ENCODE data around the gene PSMC4. TPM values are rescaled to one million over a fixed set of nuclear protein-coding genes. Genes with fewer than 3 reads are reported as not detected.

The PSMC4 gene
- total and polyA plus RNA-seq, 12 donors, result 64.1 to 111 (median 80.4) TPM

- peak overlapping the region; percentile 69 to 87 (median 80) for H3K4me3 ChIP-seq
- intact Hi-C loops (cut with DNase I), result loop anchor here in 8 of 10 donors (1.0 to 10.0 kb wide), 8 partner anchors 27 to 185 kb away; partner anchors contain the start of genes ZNF546 (in 3 of the 8) and FBL (in 2 of the 8)
- no peak for ATAC-seq
- DNase-seq, result no peak
- H3K4me1 ChIP-seq, result peaks cover 8 to 33% (median 16%) of the 10 kb centered on the region in 9 donors
- H3K27ac ChIP-seq, result peak overlapping the region; percentile 70 to 96 (median 92)
- WGBS, 2 donors, result 75 to 76% methylated on average over 13 of the region's 13 CpGs
- peaks cover 0 to 29% (median 22%) of the 10 kb centered on the region in 9 donors for H3K36me3 ChIP-seq
- H3K27me3 ChIP-seq, result peaks cover 0 to 21% (median 0%) of the 10 kb centered on the region in 7 donors
- H3K9me3 ChIP-seq, result no peaks in the 10 kb centered on the region
- TF ChIP-seq, protein P1, sequence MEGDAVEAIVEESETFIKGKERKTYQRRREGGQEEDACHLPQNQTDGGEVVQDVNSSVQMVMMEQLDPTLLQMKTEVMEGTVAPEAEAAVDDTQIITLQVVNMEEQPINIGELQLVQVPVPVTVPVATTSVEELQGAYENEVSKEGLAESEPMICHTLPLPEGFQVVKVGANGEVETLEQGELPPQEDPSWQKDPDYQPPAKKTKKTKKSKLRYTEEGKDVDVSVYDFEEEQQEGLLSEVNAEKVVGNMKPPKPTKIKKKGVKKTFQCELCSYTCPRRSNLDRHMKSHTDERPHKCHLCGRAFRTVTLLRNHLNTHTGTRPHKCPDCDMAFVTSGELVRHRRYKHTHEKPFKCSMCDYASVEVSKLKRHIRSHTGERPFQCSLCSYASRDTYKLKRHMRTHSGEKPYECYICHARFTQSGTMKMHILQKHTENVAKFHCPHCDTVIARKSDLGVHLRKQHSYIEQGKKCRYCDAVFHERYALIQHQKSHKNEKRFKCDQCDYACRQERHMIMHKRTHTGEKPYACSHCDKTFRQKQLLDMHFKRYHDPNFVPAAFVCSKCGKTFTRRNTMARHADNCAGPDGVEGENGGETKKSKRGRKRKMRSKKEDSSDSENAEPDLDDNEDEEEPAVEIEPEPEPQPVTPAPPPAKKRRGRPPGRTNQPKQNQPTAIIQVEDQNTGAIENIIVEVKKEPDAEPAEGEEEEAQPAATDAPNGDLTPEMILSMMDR (IDR thresholded peaks at IDR 0.05), result no peak
Observed at GRCh38 chr19:39969681-39970424, 1.1 kb upstream of the PSMC4 start.

DNA sequence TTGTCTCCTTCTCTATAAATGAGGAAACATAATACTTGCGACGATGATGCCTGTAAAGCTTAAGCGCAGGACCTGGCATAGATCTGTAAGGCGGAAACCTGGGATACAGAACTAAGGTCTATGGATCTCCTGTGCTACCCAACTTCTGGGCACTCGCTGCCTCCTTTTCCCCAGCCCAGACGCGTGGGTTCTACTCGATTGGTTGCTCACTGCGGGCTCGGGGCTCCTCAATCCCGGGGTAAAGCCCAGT lies 615 bp upstream of the PSMC4 start:
- peak overlapping the region; percentile 69 to 87 (median 80) for H3K4me3 ChIP-seq
- H3K9me3 ChIP-seq, result no peaks in the 10 kb centered on the region
- peak in 6 of 8 donors; percentile 13 to 58 (median 24) for ATAC-seq
- peaks cover 0 to 34% (median 27%) of the 10 kb centered on the region in 9 donors for H3K36me3 ChIP-seq
- WGBS, 2 donors, result 2% methylated on average over 11 of the region's 11 CpGs
- intact Hi-C loops (cut with DNase I), result loop anchor here in 6 of 10 donors (1.0 to 5.0 kb wide), 6 partner anchors 26 to 178 kb away; partner anchors contain the start of genes ZNF546 (in 3 of the 6) and FBL (in 2 of the 6)
- TF ChIP-seq, protein P1 (IDR thresholded peaks at IDR 0.05), result no peak
- DNase-seq, result no peak
- H3K4me1 ChIP-seq, result peaks cover 8 to 33% (median 16%) of the 10 kb centered on the region in 9 donors
- peak overlapping the region; percentile 70 to 96 (median 92) for H3K27ac ChIP-seq
- peaks cover 0 to 20% (median 0%) of the 10 kb centered on the region in 7 donors for H3K27me3 ChIP-seq

DNA sequence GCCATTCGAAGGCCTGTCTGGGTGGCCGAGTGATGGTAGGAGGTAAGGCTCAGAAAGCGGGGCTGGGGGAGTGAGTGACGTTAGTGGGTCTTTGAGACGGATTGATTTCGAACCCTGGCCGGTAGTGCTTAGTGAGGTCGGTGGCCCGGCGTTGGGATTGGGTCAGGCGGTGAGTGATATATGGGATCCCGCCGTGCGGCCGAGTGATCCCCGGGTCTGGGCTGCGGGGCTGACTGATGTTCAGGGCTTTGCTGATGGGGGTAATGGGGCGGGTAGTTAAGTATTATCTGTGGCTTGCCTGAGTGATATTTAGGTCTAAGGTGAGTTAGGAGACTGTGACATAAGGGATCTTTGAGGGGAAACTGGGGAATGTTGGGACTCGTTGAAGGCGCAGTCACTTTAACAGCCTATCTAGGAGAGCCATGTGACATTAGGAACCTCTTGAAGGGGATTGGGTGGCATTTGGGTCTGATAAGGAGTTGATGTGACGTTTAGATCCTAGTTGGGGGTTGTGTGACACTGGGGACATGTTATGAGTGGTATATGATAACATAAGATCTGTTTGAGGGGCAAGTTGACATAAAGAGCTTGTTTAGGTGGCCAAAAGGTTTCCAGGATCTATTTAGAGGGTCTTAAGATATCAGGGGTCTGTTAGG lies 543 bp downstream of the PSMC4 start:
- ATAC-seq, result peak in 5 of 8 donors; percentile 0 to 7 (median 1)
- Histone ChIP-seq H3K27me3 (peaks cover 0 to 8% (median 0%) of the 10 kb centered on the region in 7 donors), H3K4me3 (peak overlapping the region; percentile 69 to 90 (median 82)), H3K36me3 (peaks cover 0 to 46% (median 27%) of the 10 kb centered on the region in 9 donors), H3K9me3 (no peaks in the 10 kb centered on the region), H3K27ac (peak overlapping the region; percentile 53 to 96 (median 92)), H3K4me1 (peaks cover 8 to 33% (median 16%) of the 10 kb centered on the region in 9 donors)
- no peak for DNase-seq
- intact Hi-C loops (cut with DNase I), result loop anchor here in 6 of 10 donors (2.0 to 5.0 kb wide), 5 partner anchors 23 to 179 kb away; partner anchors contain the start of genes ZNF546 (in 4 of the 6) and FBL (in 1 of the 6)
- TF ChIP-seq, protein P1 (IDR thresholded peaks at IDR 0.05), result no peak
- WGBS, 2 donors, result 1 to 3% methylated on average over 21 of the region's 21 CpGs

Data from heart right ventricle (tissue), 16 donors.